PC-3 (cell line): ENCODE data around the gene ECE1. TPM values are rescaled to one million over a fixed set of nuclear protein-coding genes. Genes with fewer than 3 reads are reported as not detected.
"Not testable (repeated sequence)": the region's sequence is repeated elsewhere in the genome, so short reads cannot be mapped to it uniquely, and the experiment has no call there.

Experiments
- ATAC-seq: fragments of 200-7000 bp; cut with Tn5 transposase; 2 replicates; pipeline ENCODE4 v1.9.1; 2020; ENCODE audit warnings: mild to moderate bottlenecking, moderate library complexity
- BruUV-seq: library from RNA; stranded (reverse); fragments of 400-500 nt; replicated peaks from 2 replicates; lab custom pipeline; 2021; lab: Mats Ljungman, UMichigan
- CTCF ChIA-PET: fragments of 300-600 bp; sonication (Branson Sonifier 250); formaldehyde crosslinking; loops from one replicate; lab custom pipeline; 2022; ENCODE audit warnings: antibody characterized with exemption; lab: Charles Lee
- POLR2A ChIA-PET: fragments of 300-600 bp; sonication (Branson Sonifier 250); formaldehyde crosslinking; loops from one replicate; lab custom pipeline; 2022; ENCODE audit warnings: antibody characterized with exemption; ENCODE audit not compliant: unreplicated experiment; lab: Charles Lee
- DNase-seq: peaks from one replicate; pipeline ENCODE4 v3.0.0-alpha.2; 2015
- H2AFZ ChIP-seq: fragments of 300-600 bp; sonication (generic); 2 replicates; pipeline ENCODE4 v1.6.0; 2016; ENCODE audit warnings: antibody characterized with exemption, low read length
- H3F3A ChIP-seq: fragments of 300-600 bp; sonication (generic); one replicate; pipeline ENCODE4 v1.6.0; 2017; ENCODE audit warnings: antibody characterized with exemption, low read length, control low read depth, mild to moderate bottlenecking; ENCODE audit not compliant: unreplicated experiment
- H3K27ac ChIP-seq: fragments of 300-600 bp; sonication (generic); 2 replicates; pipeline ENCODE4 v1.5.1; 2016; ENCODE audit warnings: mild to moderate bottlenecking, low read length
- H3K27me3 ChIP-seq: fragments of 300-600 bp; sonication (generic); 2 replicates; pipeline ENCODE4 v1.6.1; 2016; ENCODE audit warnings: low read length, mixed read lengths
- H3K36me3 ChIP-seq: fragments of 300-600 bp; sonication (generic); 2 replicates; pipeline ENCODE4 v1.6.1; 2016; ENCODE audit warnings: low read depth, mixed run types, low read length, mixed read lengths
- H3K4me1 ChIP-seq: fragments of 300-600 bp; sonication (generic); 2 replicates; pipeline ENCODE4 v1.5.1; 2016; ENCODE audit warnings: low read length; ENCODE audit not compliant: insufficient read depth
- H3K4me2 ChIP-seq: fragments of 300-600 bp; sonication (generic); 2 replicates; pipeline ENCODE4 v1.6.0; 2016; ENCODE audit warnings: low read length
- H3K4me3 ChIP-seq: fragments of 300-600 bp; sonication (generic); 2 replicates; pipeline ENCODE4 v1.5.1; 2016; ENCODE audit warnings: mild to moderate bottlenecking, low read length, mixed read lengths
- H3K79me2 ChIP-seq: fragments of 300-600 bp; sonication (generic); 2 replicates; pipeline ENCODE4 v1.6.1; 2017; ENCODE audit warnings: low read length, mixed read lengths
- H3K9ac ChIP-seq: fragments of 300-600 bp; sonication (generic); 2 replicates; pipeline ENCODE4 v1.6.0; 2016; ENCODE audit warnings: mild to moderate bottlenecking, low read length
- H3K9me2 ChIP-seq: fragments of 300-600 bp; sonication (generic); replicated peaks from 2 replicates; pipeline ENCODE4 v1.6.1; 2016; ENCODE audit warnings: mixed run types, low read length, mixed read lengths
- H3K9me3 ChIP-seq: fragments of 300-600 bp; sonication (generic); 2 replicates; pipeline ENCODE4 v1.6.1; 2016; ENCODE audit warnings: low read length, mixed read lengths
- H4K20me1 ChIP-seq: fragments of 300-600 bp; sonication (generic); 2 replicates; pipeline ENCODE4 v1.6.1; 2016; ENCODE audit warnings: low read length, mixed read lengths
- EZH2 ChIP-seq: fragments of 300-600 bp; sonication (generic); IDR thresholded peaks from one replicate; pipeline ENCODE4 v1.6.1; 2017; ENCODE audit warnings: antibody characterized with exemption, mild to moderate bottlenecking, low read length; ENCODE audit not compliant: unreplicated experiment
- EZH2phosphoT487 ChIP-seq: fragments of 300-600 bp; sonication (generic); IDR thresholded peaks from 2 replicates; pipeline ENCODE4 v1.6.1; 2018; ENCODE audit warnings: mild to moderate bottlenecking, antibody characterized with exemption, low read length, borderline replicate concordance
- intact Hi-C: fragments of 100-400 bp; cut with micrococcal nuclease; formaldehyde crosslinking; loops from 2 replicates; pipeline ENCODE4 v1.9.0; 2023
- total RNA-seq: library from RNA; depleted of rRNA; stranded (reverse); fragments of >200 nt; gene quantifications from 2 replicates; pipeline ENCODE4 v1.2.3, GENCODE V29; 2014
- TF ChIP-seq, protein P1 (sequence below): fragments of 300-600 bp; sonication (generic); conservative IDR thresholded peaks from 2 replicates; pipeline ENCODE4 v1.5.1; 2017; ENCODE audit warnings: antibody characterized with exemption, low read depth, mild to moderate bottlenecking, low read length

Gene ECE1
- total RNA-seq, 1 experiment from 2014 or later = 86.8 TPM

DNA sequence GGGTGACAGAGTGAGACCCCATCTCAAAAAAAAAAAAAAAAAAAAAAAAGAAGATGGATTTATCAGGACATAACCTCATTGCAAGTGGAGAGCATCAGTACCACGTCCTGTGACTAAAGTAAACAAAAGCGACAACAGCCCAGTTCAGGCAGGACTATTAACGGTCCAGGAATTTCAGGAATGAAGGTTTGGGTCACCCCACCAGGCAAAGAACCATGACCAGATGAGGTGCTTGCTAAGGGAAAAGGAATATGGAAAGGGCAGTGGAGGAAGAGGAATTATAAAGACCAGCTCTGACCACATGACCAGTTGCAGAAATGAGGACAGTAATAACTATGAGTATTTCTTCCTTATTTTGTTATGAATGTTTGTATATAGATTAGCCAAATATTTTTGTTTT, 78.1 kb downstream of the ECE1 start:
- intact Hi-C loops = no loop called here
- Histone ChIP-seq H3K79me2 (no peaks in the 10 kb centered on the region), H4K20me1 (no peaks in the 10 kb centered on the region), H3K9me3 (no peaks in the 10 kb centered on the region), H3K27ac (no peak overlapping the region), H2AFZ (no peak overlapping the region), H3F3A (no peaks in the 10 kb centered on the region), H3K4me2 (no peak overlapping the region), H3K27me3 (no peaks in the 10 kb centered on the region), H3K4me1 (peaks cover 6% of the 10 kb centered on the region; the same call in 1 of the 2 replicates), H3K4me3 (no peak overlapping the region), H3K9ac (no peak overlapping the region), H3K9me2 (no peaks in the 10 kb centered on the region), H3K36me3 (no peaks in the 10 kb centered on the region)
- peak; percentile 61 for DNase-seq
- BruUV-seq = no TSS peak
- ChIA-PET CTCF (no interaction called here), POLR2A (no interaction called here)
- peak; percentile 56 for ATAC-seq
- TF ChIP-seq, protein P1, sequence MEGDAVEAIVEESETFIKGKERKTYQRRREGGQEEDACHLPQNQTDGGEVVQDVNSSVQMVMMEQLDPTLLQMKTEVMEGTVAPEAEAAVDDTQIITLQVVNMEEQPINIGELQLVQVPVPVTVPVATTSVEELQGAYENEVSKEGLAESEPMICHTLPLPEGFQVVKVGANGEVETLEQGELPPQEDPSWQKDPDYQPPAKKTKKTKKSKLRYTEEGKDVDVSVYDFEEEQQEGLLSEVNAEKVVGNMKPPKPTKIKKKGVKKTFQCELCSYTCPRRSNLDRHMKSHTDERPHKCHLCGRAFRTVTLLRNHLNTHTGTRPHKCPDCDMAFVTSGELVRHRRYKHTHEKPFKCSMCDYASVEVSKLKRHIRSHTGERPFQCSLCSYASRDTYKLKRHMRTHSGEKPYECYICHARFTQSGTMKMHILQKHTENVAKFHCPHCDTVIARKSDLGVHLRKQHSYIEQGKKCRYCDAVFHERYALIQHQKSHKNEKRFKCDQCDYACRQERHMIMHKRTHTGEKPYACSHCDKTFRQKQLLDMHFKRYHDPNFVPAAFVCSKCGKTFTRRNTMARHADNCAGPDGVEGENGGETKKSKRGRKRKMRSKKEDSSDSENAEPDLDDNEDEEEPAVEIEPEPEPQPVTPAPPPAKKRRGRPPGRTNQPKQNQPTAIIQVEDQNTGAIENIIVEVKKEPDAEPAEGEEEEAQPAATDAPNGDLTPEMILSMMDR = no peak
- TF ChIP-seq EZH2 = no peak
- TF ChIP-seq EZH2phosphoT487 = no peak

GRCh38 chr1:21208137-21208700, 82.0 kb downstream of the ECE1 start:
- H3K27me3 ChIP-seq, BruUV-seq, H3K79me2 ChIP-seq, POLR2A ChIA-PET, H3K4me2 ChIP-seq, H3K36me3 ChIP-seq, CTCF ChIA-PET, H3K9me3 ChIP-seq, H3F3A ChIP-seq, H3K9me2 ChIP-seq, ATAC-seq, intact Hi-C loops, H4K20me1 ChIP-seq, H3K4me3 ChIP-seq, H3K4me1 ChIP-seq, H2AFZ ChIP-seq, H3K27ac ChIP-seq, H3K9ac ChIP-seq, DNase-seq: not testable (repeated sequence)

DNA sequence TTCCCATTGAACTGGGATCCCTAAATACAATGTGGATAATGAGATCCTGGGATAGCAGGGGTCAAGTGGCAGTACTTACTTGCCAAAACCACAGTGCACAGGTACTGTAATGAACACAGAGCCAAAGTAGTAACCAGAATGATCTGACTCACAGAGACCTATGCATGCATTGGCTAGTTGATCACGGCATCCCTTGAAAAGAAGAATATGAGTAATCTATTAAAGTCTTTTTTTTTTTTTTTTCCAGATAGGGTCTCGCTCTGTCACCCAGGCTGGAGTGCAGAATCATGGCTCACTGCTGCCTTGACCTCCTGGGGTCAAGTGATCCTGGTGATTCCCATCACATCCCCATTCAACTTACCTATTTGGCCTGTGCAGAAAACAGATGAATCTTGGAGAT, 84.1 kb downstream of the ECE1 start:
- Histone ChIP-seq H3K9ac (no peak overlapping the region), H3K79me2 (no peaks in the 10 kb centered on the region), H3K27ac (no peak overlapping the region), H3K9me3 (no peaks in the 10 kb centered on the region), H3K4me2 (no peak overlapping the region), H4K20me1 (no peaks in the 10 kb centered on the region), H2AFZ (no peak overlapping the region), H3K4me1 (no peaks in the 10 kb centered on the region), H3K4me3 (no peak overlapping the region), H3K27me3 (no peaks in the 10 kb centered on the region), H3K36me3 (no peaks in the 10 kb centered on the region), H3F3A (no peaks in the 10 kb centered on the region), H3K9me2 (no peaks in the 10 kb centered on the region)
- TF ChIP-seq EZH2phosphoT487 (no peak), EZH2 (no peak)
- TF ChIP-seq, protein P1 = no peak
- no TSS peak for BruUV-seq
- ChIA-PET CTCF (no interaction called here), POLR2A (no interaction called here)
- DNase-seq (peak; percentile 81), ATAC-seq (peak; percentile 86)
- intact Hi-C loops = no loop called here
